Measurements from ENCODE around the gene ANO3. TPM values are rescaled to one million over a fixed set of nuclear protein-coding genes. Genes with fewer than 3 reads are reported as not detected.

Gene ANO3
- total and polyA plus RNA-seq, 2 donors (not counting 1 experiment from before 2014, with no cell fraction given) = not detected

DNA sequence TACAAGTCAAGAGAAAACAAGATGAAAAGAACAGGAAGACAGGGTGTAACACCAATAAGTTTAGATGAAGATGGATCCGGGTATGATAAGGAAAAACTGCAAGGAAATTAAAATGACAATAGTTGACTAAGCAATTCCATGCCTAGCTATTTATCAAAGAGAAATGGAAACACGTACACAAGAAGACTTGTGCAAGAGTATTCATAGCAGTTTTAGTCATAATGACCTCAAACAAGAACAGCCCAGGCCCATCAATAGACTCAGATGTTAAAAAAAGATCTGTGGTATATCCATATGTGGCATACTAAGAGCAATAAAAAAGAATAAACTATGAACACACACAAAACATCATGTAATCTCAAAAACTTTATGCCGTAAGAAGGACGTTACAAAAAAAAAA lies 356.8 kb downstream of the ANO3 start:
- no peak overlapping the region for H2AFZ ChIP-seq (ENCODE audit: insufficient read depth, low read depth, low read length, poor library complexity, severe bottlenecking)
- no peaks in the 10 kb centered on the region for H3K4me1 Mint-ChIP-seq
- no peaks in the 10 kb centered on the region for H3K9me3 ChIP-seq (ENCODE audit: control extremely low read depth in 1 of 3, control insufficient read depth in 2 of 3, insufficient read depth in 1 of 3, low read length in 2 of 3)
- H3K9me3 Mint-ChIP-seq (ENCODE audit: insufficient read depth) = no peaks in the 10 kb centered on the region
- ATAC-seq (ENCODE audit: low read depth) (no peak), DNase-seq (no peak)
- H3K4me3 ChIP-seq (ENCODE audit: control extremely low read depth in 1 of 5, extremely low read depth in 1 of 5, insufficient read depth in 1 of 5, low read depth in 2 of 5, low read length in 4 of 5) = no peak overlapping the region
- ChIA-PET POLR2A (no interaction called here), CTCF (no interaction called here)
- intact Hi-C loops (cut with micrococcal nuclease) = no loop called here
- no peak overlapping the region for H3K27ac ChIP-seq (ENCODE audit: low read length in 2 of 2)
- H3K4me2 ChIP-seq (replicated peaks; ENCODE audit: low read depth, low read length, poor library complexity, severe bottlenecking) = no peak overlapping the region
- H3K79me2 ChIP-seq (ENCODE audit: control insufficient read depth, insufficient read depth, low read length) = no peaks in the 10 kb centered on the region
- no peaks in the 10 kb centered on the region for H3K36me3 ChIP-seq (replicated peaks in 1 of 2; ENCODE audit: control extremely low read depth in 1 of 2, control insufficient read depth in 1 of 2, extremely low read depth in 1 of 2, insufficient read depth in 2 of 2, low read length in 1 of 2)
- no peak overlapping the region for H3K9ac ChIP-seq (ENCODE audit: low read length)
- no peaks in the 10 kb centered on the region for H3K4me1 ChIP-seq (ENCODE audit: control insufficient read depth in 2 of 2, insufficient read depth in 2 of 2, low read length in 2 of 2)
- H3K27ac Mint-ChIP-seq = no peak overlapping the region
- no CpG with 5 or more reads among the region's 4 CpGs for WGBS (ENCODE audit: insufficient coverage)
- no peaks in the 10 kb centered on the region for H3K27me3 ChIP-seq (replicated peaks in 1 of 4; ENCODE audit: control extremely low read depth in 1 of 4, control insufficient read depth in 3 of 4, insufficient read depth in 4 of 4, low read length in 3 of 4)
- no peaks in the 10 kb centered on the region for H3K27me3 Mint-ChIP-seq
- TF ChIP-seq, protein P1, sequence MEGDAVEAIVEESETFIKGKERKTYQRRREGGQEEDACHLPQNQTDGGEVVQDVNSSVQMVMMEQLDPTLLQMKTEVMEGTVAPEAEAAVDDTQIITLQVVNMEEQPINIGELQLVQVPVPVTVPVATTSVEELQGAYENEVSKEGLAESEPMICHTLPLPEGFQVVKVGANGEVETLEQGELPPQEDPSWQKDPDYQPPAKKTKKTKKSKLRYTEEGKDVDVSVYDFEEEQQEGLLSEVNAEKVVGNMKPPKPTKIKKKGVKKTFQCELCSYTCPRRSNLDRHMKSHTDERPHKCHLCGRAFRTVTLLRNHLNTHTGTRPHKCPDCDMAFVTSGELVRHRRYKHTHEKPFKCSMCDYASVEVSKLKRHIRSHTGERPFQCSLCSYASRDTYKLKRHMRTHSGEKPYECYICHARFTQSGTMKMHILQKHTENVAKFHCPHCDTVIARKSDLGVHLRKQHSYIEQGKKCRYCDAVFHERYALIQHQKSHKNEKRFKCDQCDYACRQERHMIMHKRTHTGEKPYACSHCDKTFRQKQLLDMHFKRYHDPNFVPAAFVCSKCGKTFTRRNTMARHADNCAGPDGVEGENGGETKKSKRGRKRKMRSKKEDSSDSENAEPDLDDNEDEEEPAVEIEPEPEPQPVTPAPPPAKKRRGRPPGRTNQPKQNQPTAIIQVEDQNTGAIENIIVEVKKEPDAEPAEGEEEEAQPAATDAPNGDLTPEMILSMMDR (IDR thresholded peaks at IDR 0.05) = no peak
- TF ChIP-seq EZH2 (IDR thresholded peaks at IDR 0.05; ENCODE audit: borderline replicate concordance, insufficient read depth, low read depth, low read length, poor library complexity, severe bottlenecking) = no peak
- H4K20me1 ChIP-seq (ENCODE audit: control insufficient read depth, insufficient read depth, low read length, poor library complexity, severe bottlenecking) = no peaks in the 10 kb centered on the region
- no peak overlapping the region for H3K4me3 Mint-ChIP-seq

DNA sequence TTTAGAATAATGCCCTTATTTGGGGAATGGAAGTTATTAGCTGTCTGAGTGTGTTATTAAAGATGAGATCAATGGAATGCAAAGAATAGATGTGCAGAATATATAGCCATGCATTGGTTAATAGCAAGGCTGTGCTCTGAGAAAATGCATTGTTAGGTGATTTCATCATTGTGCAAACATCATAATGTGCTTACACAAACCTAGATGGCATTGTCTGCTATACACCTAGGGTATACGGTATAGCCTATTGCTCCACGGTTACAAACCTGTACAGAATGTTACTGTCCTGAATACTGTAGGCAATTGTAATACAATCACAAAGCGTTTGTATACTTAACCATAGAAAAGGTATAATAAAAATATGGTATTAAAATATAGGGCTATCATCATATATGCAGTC lies 364.4 kb downstream of the ANO3 start:
- Mint-ChIP-seq H3K27ac (no peak overlapping the region), H3K27me3 (no peaks in the 10 kb centered on the region), H3K9me3 (ENCODE audit: insufficient read depth) (no peaks in the 10 kb centered on the region), H3K4me3 (no peak overlapping the region), H3K4me1 (no peaks in the 10 kb centered on the region)
- Histone ChIP-seq H3K9ac (ENCODE audit: low read length) (no peak overlapping the region), H3K4me3 (ENCODE audit: control extremely low read depth in 1 of 5, extremely low read depth in 1 of 5, insufficient read depth in 1 of 5, low read depth in 2 of 5, low read length in 4 of 5) (no peak overlapping the region), H3K4me2 (replicated peaks; ENCODE audit: low read depth, low read length, poor library complexity, severe bottlenecking) (no peak overlapping the region), H2AFZ (ENCODE audit: insufficient read depth, low read depth, low read length, poor library complexity, severe bottlenecking) (no peak overlapping the region), H3K79me2 (ENCODE audit: control insufficient read depth, insufficient read depth, low read length) (no peaks in the 10 kb centered on the region), H3K27ac (ENCODE audit: low read length in 2 of 2) (no peak overlapping the region), H3K9me3 (ENCODE audit: control extremely low read depth in 1 of 3, control insufficient read depth in 2 of 3, insufficient read depth in 1 of 3, low read length in 2 of 3) (no peaks in the 10 kb centered on the region), H3K27me3 (replicated peaks in 1 of 4; ENCODE audit: control extremely low read depth in 1 of 4, control insufficient read depth in 3 of 4, insufficient read depth in 4 of 4, low read length in 3 of 4) (no peaks in the 10 kb centered on the region), H3K36me3 (replicated peaks in 1 of 2; ENCODE audit: control extremely low read depth in 1 of 2, control insufficient read depth in 1 of 2, extremely low read depth in 1 of 2, insufficient read depth in 2 of 2, low read length in 1 of 2) (no peaks in the 10 kb centered on the region), H3K4me1 (ENCODE audit: control insufficient read depth in 2 of 2, insufficient read depth in 2 of 2, low read length in 2 of 2) (no peaks in the 10 kb centered on the region), H4K20me1 (ENCODE audit: control insufficient read depth, insufficient read depth, low read length, poor library complexity, severe bottlenecking) (no peaks in the 10 kb centered on the region)
- ATAC-seq (ENCODE audit: low read depth) (no peak), DNase-seq (no peak)
- no peak for TF ChIP-seq EZH2 (IDR thresholded peaks at IDR 0.05; ENCODE audit: borderline replicate concordance, insufficient read depth, low read depth, low read length, poor library complexity, severe bottlenecking)
- TF ChIP-seq, protein P1 (IDR thresholded peaks at IDR 0.05) = no peak
- ChIA-PET POLR2A (no interaction called here), CTCF (no interaction called here)
- intact Hi-C loops (cut with micrococcal nuclease) = no loop called here
- WGBS (ENCODE audit: insufficient coverage) = no CpG with 5 or more reads among the region's 3 CpGs
